ENCODE measurements around the gene TADA2A.

Gene TADA2A

DNA sequence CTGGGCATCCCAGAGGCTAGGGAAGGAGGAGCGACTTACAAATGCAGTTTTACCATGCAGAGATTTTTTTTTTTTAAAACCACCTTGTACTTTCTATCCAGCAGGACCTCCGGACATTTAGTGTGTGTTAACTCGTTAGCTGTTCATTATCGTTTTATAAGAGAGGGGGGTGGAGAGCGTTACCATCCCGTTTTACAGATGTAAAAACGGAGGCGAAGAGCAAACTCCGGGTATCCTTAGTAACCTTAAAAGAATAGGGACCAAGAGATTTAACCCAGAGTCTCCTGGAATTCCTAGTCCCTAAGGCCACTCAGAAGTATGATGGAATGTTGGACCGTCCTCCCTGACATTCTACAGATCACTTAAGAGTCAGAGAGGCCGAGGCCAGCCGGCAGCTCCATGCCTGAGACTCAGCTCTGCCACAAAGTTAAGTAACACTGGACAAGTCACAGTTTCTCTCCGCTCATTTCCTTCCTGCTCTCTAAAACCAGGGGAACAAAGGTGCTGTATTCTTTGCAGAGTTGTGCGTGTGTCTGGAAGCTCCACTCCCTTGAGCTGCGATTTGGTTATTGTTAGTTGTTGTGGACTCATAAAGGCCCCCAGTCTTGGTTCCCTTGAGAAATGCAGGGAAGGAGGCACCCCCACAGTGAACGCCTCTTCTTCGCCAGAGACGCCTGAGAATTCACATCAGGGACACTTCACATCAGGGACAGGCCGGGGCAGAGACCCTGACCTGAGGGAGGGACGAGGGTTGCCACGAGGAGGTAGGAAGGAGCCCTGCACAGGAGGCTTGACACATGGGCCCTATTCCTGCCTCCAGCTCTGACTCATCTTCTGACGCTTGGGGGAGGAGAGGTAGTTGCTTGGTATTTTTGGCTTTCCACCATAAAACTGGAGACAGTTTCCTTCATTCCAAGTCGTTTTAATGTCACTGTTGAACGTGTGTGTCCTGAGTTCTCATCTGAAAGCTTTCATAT is 84.2 kb downstream of the TADA2A start (continued):
- TF ChIP-seq PRDM10 (tag by site-specific recombination; IDR thresholded peaks at IDR 0.05) (peak; percentile 48; the same call in 1 of the 2 replicates), GLIS2 (tag by site-specific recombination; IDR thresholded peaks at IDR 0.05) (peak; percentile 90), ZNF660 (tag by site-specific recombination; IDR thresholded peaks at IDR 0.05) (peak; percentile 57; the same call in 1 of the 2 replicates), IKZF3 (tag by site-specific recombination; IDR thresholded peaks at IDR 0.05) (peak; percentile 71; the same call in 1 of the 2 replicates), ZBTB48 (tag by site-specific recombination; IDR thresholded peaks at IDR 0.05) (peak; percentile 89; the same call in 1 of the 2 replicates), ZNF366 (tag by site-specific recombination; conservative IDR thresholded peaks at IDR 0.05) (peak; percentile 71), KLF9 (tag by site-specific recombination; IDR thresholded peaks at IDR 0.05; ENCODE audit: low read depth) (peak; percentile 10; the same call in 1 of the 2 replicates), ZFP37 (tag by site-specific recombination; IDR thresholded peaks at IDR 0.05) (no peak), PRDM1 (tag by site-specific recombination; IDR thresholded peaks at IDR 0.05) (peak; percentile 78), ZNF610 (tag by site-specific recombination; IDR thresholded peaks at IDR 0.05; ENCODE audit: borderline replicate concordance) (no peak), ZNF169 (tag by site-specific recombination; IDR thresholded peaks at IDR 0.05) (no peak)
- TF ChIP-seq, protein P1, sequence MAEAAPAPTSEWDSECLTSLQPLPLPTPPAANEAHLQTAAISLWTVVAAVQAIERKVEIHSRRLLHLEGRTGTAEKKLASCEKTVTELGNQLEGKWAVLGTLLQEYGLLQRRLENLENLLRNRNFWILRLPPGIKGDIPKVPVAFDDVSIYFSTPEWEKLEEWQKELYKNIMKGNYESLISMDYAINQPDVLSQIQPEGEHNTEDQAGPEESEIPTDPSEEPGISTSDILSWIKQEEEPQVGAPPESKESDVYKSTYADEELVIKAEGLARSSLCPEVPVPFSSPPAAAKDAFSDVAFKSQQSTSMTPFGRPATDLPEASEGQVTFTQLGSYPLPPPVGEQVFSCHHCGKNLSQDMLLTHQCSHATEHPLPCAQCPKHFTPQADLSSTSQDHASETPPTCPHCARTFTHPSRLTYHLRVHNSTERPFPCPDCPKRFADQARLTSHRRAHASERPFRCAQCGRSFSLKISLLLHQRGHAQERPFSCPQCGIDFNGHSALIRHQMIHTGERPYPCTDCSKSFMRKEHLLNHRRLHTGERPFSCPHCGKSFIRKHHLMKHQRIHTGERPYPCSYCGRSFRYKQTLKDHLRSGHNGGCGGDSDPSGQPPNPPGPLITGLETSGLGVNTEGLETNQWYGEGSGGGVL (tag by site-specific recombination; IDR thresholded peaks at IDR 0.05): 0 out of 2 replicates have a peak, but pooled peaks have one; percentile 25

- TF ChIP-seq KLF8 (tag by site-specific recombination; IDR thresholded peaks at IDR 0.05) (no peak), ZNF596 (tag by site-specific recombination; IDR thresholded peaks at IDR 0.05) (no peak), KLF7 (tag by site-specific recombination; IDR thresholded peaks at IDR 0.05; ENCODE audit: borderline replicate concordance) (no peak), ZFP41 (tag by site-specific recombination; IDR thresholded peaks at IDR 0.05; ENCODE audit: borderline replicate concordance) (no peak), PRDM1 (tag by site-specific recombination; IDR thresholded peaks at IDR 0.05) (peak; percentile 83)
- Histone ChIP-seq H3K9me3 (ENCODE audit: control insufficient read depth, insufficient read depth, low read depth, low read length) (no peaks in the 10 kb centered on the region), H3K36me3 (ENCODE audit: control insufficient read depth in 2 of 2, insufficient read depth in 1 of 2, low read length in 2 of 2) (no peaks in the 10 kb centered on the region; a peak in 1 of 3 replicates), H3K4me1 (ENCODE audit: control insufficient read depth, insufficient read depth, low read length) (peaks cover 18% of the 10 kb centered on the region), H3K4me3 (ENCODE audit: low read depth, low read length) (peak overlapping the region; percentile 74), H3K27ac (ENCODE audit: extremely low read depth, low read depth, low read length) (no peak overlapping the region)
- ChIA-PET POLR2A (interaction anchor here (0.9 to 2.0 kb wide), 2 partner anchors 85 to 88 kb away, joined by 7 to 10 read pairs; partner anchors contain the start of genes ACACA and TADA2A), CTCF (no interaction called here)
Measured at GRCh38 chr17:37492167-37492566, 85.5 kb downstream of the TADA2A start.

All from HEK293 (cell line).